Thyroid gland (tissue), 4 donors: ENCODE results near the gene PTPRN2. TPM values are rescaled to one million over a fixed set of nuclear protein-coding genes. Genes with fewer than 3 reads are reported as not detected.

Source experiments
- DNase-seq, 2 donors: peaks; one replicate each; pipeline ENCODE4 v3.0.0-alpha.2; 2019
- H3K27ac ChIP-seq, 3 donors: fragments of 200-600 bp; sonication (generic); 1 replicate in 2 of 3; 2 replicates in 1 of 3; pipeline ENCODE4 v1.5.1; 2016 to 2019; ENCODE audit warnings: mild to moderate bottlenecking in 1 of 3, moderate library complexity in 1 of 3
- H3K27me3 ChIP-seq: fragments of 200-600 bp; sonication (generic); one replicate; pipeline ENCODE4 v1.5.1; 2019
- H3K36me3 ChIP-seq, 2 donors: fragments of 200-600 bp; sonication (generic); one replicate each; pipeline ENCODE4 v1.5.1; 2016 to 2019
- H3K4me1 ChIP-seq, 2 donors: fragments of 200-600 bp; sonication (generic); one replicate each; pipeline ENCODE4 v1.5.1; 2017 to 2019
- H3K4me3 ChIP-seq, 3 donors: fragments of 200-600 bp; sonication (generic); replicated peaks in 1 of 3; 1 replicate in 2 of 3; 2 replicates in 1 of 3; pipeline ENCODE4 v1.5.1; 2016; ENCODE audit warnings: mild to moderate bottlenecking in 1 of 3
- H3K9me3 ChIP-seq: fragments of 200-600 bp; sonication (generic); one replicate; pipeline ENCODE4 v1.5.1; 2017
- CTCF ChIP-seq, 6 experiments: fragments of 200-600 bp in 3 of 6; fragments of 450-650 bp in 3 of 6; sonication (generic) in 3 of 6; IDR thresholded peaks; one replicate each; pipeline ENCODE4 v1.5.1; 2016 to 2019; ENCODE audit warnings: antibody characterized with exemption in 6 of 6, mild to moderate bottlenecking in 2 of 6, inconsistent platforms in 1 of 6, moderate library complexity in 1 of 6
- POLR2A ChIP-seq, 2 donors: fragments of 450-650 bp; IDR thresholded peaks; one replicate each; pipeline ENCODE4 v1.6.1; 2017; ENCODE audit warnings: antibody characterized with exemption in 2 of 2, mild to moderate bottlenecking in 2 of 2, moderate library complexity in 1 of 2
- WGBS, 2 donors: methylation state at CpG; one replicate each; pipeline ENCODE4 v1.1.5; 2017; 5-methylcytosine and 5-hydroxymethylcytosine counted together
- intact Hi-C: fragments of 100-400 bp; cut with DNase I; formaldehyde crosslinking; loops from one replicate; pipeline ENCODE4 v1.15.1; 2023
- total RNA-seq, 4 donors: library from RNA; depleted of rRNA; stranded (reverse); fragments of >200 nt; gene quantifications; one replicate each; pipeline ENCODE4 v1.2.3, GENCODE V29; 2016

Gene PTPRN2
- total RNA-seq, 4 donors from 2014 or later = 4.2 to 9.9 (median 7.7) TPM

- intact Hi-C loops = no loop called here
- Histone ChIP-seq H3K9me3 (no peaks in the 10 kb centered on the region), H3K27ac (no peak overlapping the region), H3K4me1 (no peaks in the 10 kb centered on the region), H3K27me3 (no peaks in the 10 kb centered on the region), H3K36me3 (no peaks in the 10 kb centered on the region), H3K4me3 (no peak overlapping the region)
- WGBS, 2 donors = 16 to 25% methylated on average over 12 to 13 of the region's 13 CpGs
- TF ChIP-seq CTCF (IDR thresholded peaks at IDR 0.05) = no peak
- TF ChIP-seq POLR2A (IDR thresholded peaks at IDR 0.05) = no peak
- DNase-seq = no peak
These were observed 114.4 kb downstream of the PTPRN2 start for GRCh38 chr7:158473221-158473620.

GRCh38 chr7:158472596-158472995 lies 115.0 kb downstream of the PTPRN2 start:
- 66 to 68% methylated on average over 11 of the region's 11 CpGs for WGBS, 2 donors
- TF ChIP-seq CTCF (IDR thresholded peaks at IDR 0.05) = no peak
- no peak for TF ChIP-seq POLR2A (IDR thresholded peaks at IDR 0.05)
- Histone ChIP-seq H3K27me3 (no peaks in the 10 kb centered on the region), H3K4me3 (no peak overlapping the region), H3K27ac (no peak overlapping the region), H3K9me3 (no peaks in the 10 kb centered on the region), H3K36me3 (no peaks in the 10 kb centered on the region), H3K4me1 (no peaks in the 10 kb centered on the region)
- DNase-seq = no peak
- intact Hi-C loops = no loop called here

- no peak for DNase-seq
- Histone ChIP-seq H3K4me1 (no peaks in the 10 kb centered on the region), H3K9me3 (no peaks in the 10 kb centered on the region), H3K4me3 (no peak overlapping the region), H3K36me3 (no peaks in the 10 kb centered on the region), H3K27me3 (no peaks in the 10 kb centered on the region), H3K27ac (no peak overlapping the region)
- 95 to 97% methylated on average over 18 of the region's 18 CpGs for WGBS, 2 donors
- TF ChIP-seq POLR2A (IDR thresholded peaks at IDR 0.05) = no peak
- TF ChIP-seq CTCF (IDR thresholded peaks at IDR 0.05) = no peak
- intact Hi-C loops = no loop called here
These were observed 115.9 kb downstream of the PTPRN2 start for GRCh38 chr7:158471716-158472115.

- H3K4me1 ChIP-seq = no peaks in the 10 kb centered on the region
- H3K27ac ChIP-seq = no peak overlapping the region
- H3K27me3 ChIP-seq = no peaks in the 10 kb centered on the region
- H3K36me3 ChIP-seq = no peaks in the 10 kb centered on the region
- intact Hi-C loops = no loop called here
- H3K9me3 ChIP-seq = no peaks in the 10 kb centered on the region
- TF ChIP-seq CTCF (IDR thresholded peaks at IDR 0.05) (no peak), POLR2A (IDR thresholded peaks at IDR 0.05) (no peak)
- H3K4me3 ChIP-seq = no peak overlapping the region
- no peak for DNase-seq
- 67 to 75% methylated on average over 16 of the region's 16 CpGs for WGBS, 2 donors
These were observed 117.3 kb downstream of the PTPRN2 start for GRCh38 chr7:158470336-158470735.

- Histone ChIP-seq H3K27me3 (no peaks in the 10 kb centered on the region), H3K27ac (no peak overlapping the region), H3K36me3 (no peaks in the 10 kb centered on the region), H3K9me3 (no peaks in the 10 kb centered on the region), H3K4me3 (no peak overlapping the region), H3K4me1 (no peaks in the 10 kb centered on the region)
- intact Hi-C loops = no loop called here
- WGBS, 2 donors = 72 to 84% methylated on average over 8 of the region's 8 CpGs
- no peak for DNase-seq
- no peak for TF ChIP-seq CTCF (IDR thresholded peaks at IDR 0.05)
- no peak for TF ChIP-seq POLR2A (IDR thresholded peaks at IDR 0.05)
These were observed 118.1 kb downstream of the PTPRN2 start for GRCh38 chr7:158469396-158470051.
